Breast epithelium (tissue), 4 donors: ENCODE measurements around the gene PLEKHG4. TPM values are rescaled to one million over a fixed set of nuclear protein-coding genes. Genes with fewer than 3 reads are reported as not detected.

Experiments used
- DNase-seq, 2 donors: peaks; one replicate each; pipeline ENCODE4 v3.0.0-alpha.2; 2019; ENCODE audit warnings: low spot score in 2 of 2
- H3K27ac ChIP-seq, 2 donors: fragments of 200-600 bp; sonication (generic) in 1 of 2; one replicate each; pipeline ENCODE4 v1.5.1; 2016 to 2019; ENCODE audit warnings: mild to moderate bottlenecking in 1 of 2
- H3K27me3 ChIP-seq, 2 donors: fragments of 200-600 bp; sonication (generic) in 1 of 2; one replicate each; pipeline versions ENCODE4 v1.5.1 to v1.6.0; 2017 to 2019; ENCODE audit warnings: control low read depth in 1 of 2, mild to moderate bottlenecking in 1 of 2
- H3K36me3 ChIP-seq: fragments of 200-600 bp; one replicate; pipeline ENCODE4 v1.5.1; 2019
- H3K4me1 ChIP-seq, 2 donors: fragments of 200-600 bp; sonication (generic); one replicate each; pipeline ENCODE4 v1.5.1; 2016 to 2019; ENCODE audit warnings: control low read depth in 1 of 2
- H3K4me3 ChIP-seq, 3 donors: fragments of 200-600 bp; sonication (generic); 1 replicate in 2 of 3; 2 replicates in 1 of 3; pipeline ENCODE4 v1.5.1; 2016 to 2019; ENCODE audit warnings: mild to moderate bottlenecking in 3 of 3, moderate library complexity in 2 of 3
- H3K9me3 ChIP-seq, 2 donors: fragments of 200-600 bp; sonication (generic) in 1 of 2; one replicate each; pipeline ENCODE4 v1.5.1; 2016 to 2019; ENCODE audit warnings: control low read depth in 1 of 2
- CTCF ChIP-seq, 3 donors: fragments of 450-650 bp; IDR thresholded peaks; one replicate each; pipeline ENCODE4 v1.5.1; 2016 to 2017; ENCODE audit warnings: antibody characterized with exemption in 3 of 3, mild to moderate bottlenecking in 3 of 3, moderate library complexity in 3 of 3
- POLR2A ChIP-seq: fragments of 450-650 bp; IDR thresholded peaks from one replicate; pipeline ENCODE4 v1.6.1; 2016; ENCODE audit warnings: antibody characterized with exemption, mild to moderate bottlenecking, moderate library complexity
- POLR2AphosphoS5 ChIP-seq, 3 donors: sonication (generic); formaldehyde crosslinking; IDR thresholded peaks; one replicate each; pipeline ENCODE4 v1.6.1; 2017; ENCODE audit warnings: antibody characterized with exemption in 3 of 3
- intact Hi-C: fragments of 100-400 bp; cut with DNase I; formaldehyde crosslinking; loops from one replicate; pipeline ENCODE4 v1.15.1; 2023; ENCODE audit warnings: low total_unique reads
- total RNA-seq, 3 donors: library from RNA; depleted of rRNA; stranded (reverse); fragments of >200 nt; gene quantifications; one replicate each; pipeline ENCODE4 v1.1.0, GENCODE V29; 2016

Gene PLEKHG4
- total RNA-seq, 3 donors from 2014 or later, result 15.0 to 26.2 (median 19.8) TPM

GRCh38 chr16:67280090-67281015 is 1.0 kb downstream of the PLEKHG4 start:
- Histone ChIP-seq H3K27ac (peak overlapping the region; percentile 89 to 91), H3K27me3 (no peaks in the 10 kb centered on the region), H3K4me3 (peak overlapping the region; percentile 57 to 76 (median 76)), H3K9me3 (no peaks in the 10 kb centered on the region), H3K36me3 (no peaks in the 10 kb centered on the region), H3K4me1 (peaks cover 7 to 8% of the 10 kb centered on the region in 2 donors)
- TF ChIP-seq POLR2A (no peak), CTCF (IDR thresholded peaks at IDR 0.05) (no peak), POLR2AphosphoS5 (IDR thresholded peaks at IDR 0.05) (no peak)
- DNase-seq, result no peak
- intact Hi-C loops, result loop anchor here (5.0 kb wide), 1 partner anchor 378 kb away; no protein-coding TSS in a partner anchor

- Histone ChIP-seq H3K9me3 (no peaks in the 10 kb centered on the region), H3K4me3 (no peak overlapping the region), H3K27me3 (no peaks in the 10 kb centered on the region), H3K27ac (no peak overlapping the region), H3K4me1 (peaks cover 7 to 8% of the 10 kb centered on the region in 2 donors), H3K36me3 (no peaks in the 10 kb centered on the region)
- TF ChIP-seq POLR2AphosphoS5 (IDR thresholded peaks at IDR 0.05) (no peak), CTCF (IDR thresholded peaks at IDR 0.05) (no peak), POLR2A (no peak)
- no peak for DNase-seq
- intact Hi-C loops, result loop anchor here (5.0 kb wide), 1 partner anchor 379 kb away; no protein-coding TSS in a partner anchor
These were observed 2.5 kb downstream of the PLEKHG4 start for GRCh38 chr16:67281536-67282446.

GRCh38 chr16:67282447-67282805 is 3.1 kb downstream of the PLEKHG4 start:
- intact Hi-C loops, result loop anchor here (5.0 kb wide), 1 partner anchor 380 kb away; no protein-coding TSS in a partner anchor
- no peaks in the 10 kb centered on the region for H3K27me3 ChIP-seq
- no peak for TF ChIP-seq CTCF (IDR thresholded peaks at IDR 0.05)
- no peak for TF ChIP-seq POLR2AphosphoS5 (IDR thresholded peaks at IDR 0.05)
- no peak for TF ChIP-seq POLR2A
- H3K36me3 ChIP-seq, result no peaks in the 10 kb centered on the region
- no peak overlapping the region for H3K27ac ChIP-seq
- no peak overlapping the region for H3K4me3 ChIP-seq
- no peak for DNase-seq
- H3K4me1 ChIP-seq, result peaks cover 6 to 8% of the 10 kb centered on the region in 2 donors
- no peaks in the 10 kb centered on the region for H3K9me3 ChIP-seq

GRCh38 chr16:67283039-67283825 is 3.9 kb downstream of the PLEKHG4 start:
- Histone ChIP-seq H3K27me3 (no peaks in the 10 kb centered on the region), H3K27ac (no peak overlapping the region), H3K36me3 (no peaks in the 10 kb centered on the region), H3K4me1 (peaks cover 1 to 3% of the 10 kb centered on the region in 2 donors), H3K4me3 (no peak overlapping the region), H3K9me3 (no peaks in the 10 kb centered on the region)
- TF ChIP-seq CTCF (IDR thresholded peaks at IDR 0.05) (no peak), POLR2A (no peak), POLR2AphosphoS5 (IDR thresholded peaks at IDR 0.05) (no peak)
- DNase-seq, result no peak
- intact Hi-C loops, result loop anchor here (5.0 kb wide), 1 partner anchor 381 kb away; no protein-coding TSS in a partner anchor
